DND-41 (cell line): ENCODE data around the gene PELI2.

Source experiments
- ATAC-seq: fragments of 200-7000 bp; cut with Tn5 transposase; 3 replicates; pipeline ENCODE4 v1.9.1; 2021; ENCODE audit warnings: low read depth; ENCODE audit not compliant: insufficient read depth
- DNase-seq: peaks from one replicate; pipeline ENCODE4 v3.0.0-alpha.2; 2020
- H2AFZ ChIP-seq: 2 replicates; pipeline ENCODE4 v1.6.0; 2012; ENCODE audit warnings: low read depth, low read length
- H3K27ac ChIP-seq: 2 replicates; pipeline ENCODE4 v1.5.1; 2012; ENCODE audit warnings: low read length, inconsistent platforms
- H3K27me3 ChIP-seq: fragments of 200-600 bp; sonication (generic); 2 replicates; pipeline ENCODE4 v1.6.0; 2012; ENCODE audit warnings: low read length, mild to moderate bottlenecking, inconsistent platforms; ENCODE audit not compliant: insufficient read depth, poor library complexity
- H3K36me3 ChIP-seq: 2 replicates; pipeline ENCODE4 v1.5.1; 2012; ENCODE audit warnings: low read length, inconsistent platforms; ENCODE audit not compliant: insufficient read depth
- H3K4me1 ChIP-seq: 2 replicates; pipeline ENCODE4 v1.5.1; 2012; ENCODE audit warnings: mild to moderate bottlenecking, low read length; ENCODE audit not compliant: insufficient read depth
- H3K4me2 ChIP-seq: 2 replicates; pipeline ENCODE4 v1.6.0; 2012; ENCODE audit warnings: mild to moderate bottlenecking, moderate library complexity, low read length, inconsistent platforms; ENCODE audit not compliant: insufficient read depth
- H3K4me3 ChIP-seq, 2 experiments: fragments of 200-600 bp in 1 of 2; shearing (Covaris generic) in 1 of 2; 2 replicates each; pipeline ENCODE4 v1.5.1; 2012 to 2016; ENCODE audit warnings: inconsistent platforms in 2 of 2, low read length in 2 of 2, mild to moderate bottlenecking in 2 of 2, low read depth in 1 of 2, moderate library complexity in 1 of 2
- H3K79me2 ChIP-seq: 2 replicates; pipeline ENCODE4 v1.6.0; 2012; ENCODE audit warnings: low read length, inconsistent platforms; ENCODE audit not compliant: insufficient read depth
- H3K9ac ChIP-seq: 2 replicates; pipeline ENCODE4 v1.6.0; 2012; ENCODE audit warnings: low read depth, mild to moderate bottlenecking, inconsistent platforms, low read length, moderate library complexity
- H3K9me3 ChIP-seq: 2 replicates; pipeline ENCODE4 v1.5.1; 2012; ENCODE audit warnings: low read length, moderate library complexity, mild to moderate bottlenecking, inconsistent platforms; ENCODE audit not compliant: insufficient read depth, severe bottlenecking
- H4K20me1 ChIP-seq: 2 replicates; pipeline ENCODE4 v1.6.0; 2012; ENCODE audit warnings: low read length; ENCODE audit not compliant: insufficient read depth
- EZH2 ChIP-seq: IDR thresholded peaks from 3 replicates; pipeline ENCODE4 v1.6.1; 2012; ENCODE audit warnings: borderline replicate concordance, low read depth, mild to moderate bottlenecking, moderate library complexity, low read length, inconsistent platforms; ENCODE audit not compliant: severe bottlenecking
- TF ChIP-seq, protein P1 (sequence below): IDR thresholded peaks from 2 replicates; pipeline ENCODE4 v1.5.1; 2012; ENCODE audit warnings: borderline replicate concordance, low read length, moderate library complexity, mild to moderate bottlenecking; ENCODE audit not compliant: poor library complexity, severe bottlenecking; ENCODE audit errors: extremely low read depth

PELI2 gene

DNA sequence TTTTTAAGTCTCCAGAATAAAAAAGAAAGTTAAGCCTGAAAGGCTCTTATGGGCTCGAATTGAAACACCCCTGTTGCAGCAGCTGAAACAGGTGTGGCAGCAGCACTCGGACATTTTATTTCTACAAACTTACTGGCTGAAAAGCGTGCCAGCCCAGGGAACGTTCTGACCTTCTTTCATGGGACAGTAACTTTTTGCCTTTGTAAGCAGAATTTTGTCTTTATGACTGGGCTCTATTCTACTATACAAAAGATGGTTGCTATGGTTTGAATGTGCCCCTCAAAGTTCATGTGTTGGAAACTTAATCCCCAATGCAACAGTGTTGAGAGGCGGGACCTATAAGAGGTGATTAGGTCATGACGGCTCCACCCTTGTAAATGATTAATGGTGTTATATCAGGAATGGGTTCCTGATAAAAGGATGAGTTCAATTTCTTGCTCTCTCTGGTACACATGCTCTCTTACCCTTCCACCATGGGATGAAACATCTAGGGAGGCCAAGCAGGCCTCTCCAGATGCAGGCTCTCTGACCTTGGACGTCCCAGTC, 52.7 kb downstream of the PELI2 start:
- Histone ChIP-seq H3K4me2 (peak overlapping the region; percentile 72), H3K4me3 (no peak overlapping the region)
- DNase-seq, result no peak

DNA sequence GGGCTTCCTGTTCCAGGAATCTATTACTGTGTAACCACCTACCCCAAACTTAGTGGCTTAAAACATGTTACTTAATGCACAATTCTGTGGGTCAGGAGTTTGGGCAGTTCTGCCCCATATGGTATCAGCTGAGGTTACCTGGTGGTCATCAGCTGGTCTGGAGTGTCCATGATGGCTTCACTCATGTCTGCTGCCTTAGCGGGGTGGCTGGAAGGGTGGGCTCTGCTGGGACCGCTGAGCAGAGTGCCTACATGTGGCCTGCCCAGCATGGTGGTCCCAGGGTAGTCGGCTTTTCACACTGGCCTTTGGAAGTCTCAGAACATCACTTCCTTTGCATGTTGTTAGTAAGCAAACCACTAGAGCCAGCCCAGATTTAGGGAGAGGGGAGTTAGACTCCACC, 53.9 kb downstream of the PELI2 start:
- Histone ChIP-seq H3K36me3 (peaks cover 11% of the 10 kb centered on the region), H3K27me3 (no peaks in the 10 kb centered on the region), H3K27ac (peak overlapping the region; percentile 97), H3K4me2 (peak overlapping the region; percentile 72), H3K79me2 (peaks cover 94% of the 10 kb centered on the region), H2AFZ (no peak overlapping the region), H3K4me3 (peak overlapping the region in 1 of 2 experiments; percentile 52; a peak in 2 of 4 replicates), H3K9me3 (no peaks in the 10 kb centered on the region), H3K4me1 (peaks cover 95% of the 10 kb centered on the region), H3K9ac (peak overlapping the region; percentile 51), H4K20me1 (peaks cover 28% of the 10 kb centered on the region)
- TF ChIP-seq, protein P1, sequence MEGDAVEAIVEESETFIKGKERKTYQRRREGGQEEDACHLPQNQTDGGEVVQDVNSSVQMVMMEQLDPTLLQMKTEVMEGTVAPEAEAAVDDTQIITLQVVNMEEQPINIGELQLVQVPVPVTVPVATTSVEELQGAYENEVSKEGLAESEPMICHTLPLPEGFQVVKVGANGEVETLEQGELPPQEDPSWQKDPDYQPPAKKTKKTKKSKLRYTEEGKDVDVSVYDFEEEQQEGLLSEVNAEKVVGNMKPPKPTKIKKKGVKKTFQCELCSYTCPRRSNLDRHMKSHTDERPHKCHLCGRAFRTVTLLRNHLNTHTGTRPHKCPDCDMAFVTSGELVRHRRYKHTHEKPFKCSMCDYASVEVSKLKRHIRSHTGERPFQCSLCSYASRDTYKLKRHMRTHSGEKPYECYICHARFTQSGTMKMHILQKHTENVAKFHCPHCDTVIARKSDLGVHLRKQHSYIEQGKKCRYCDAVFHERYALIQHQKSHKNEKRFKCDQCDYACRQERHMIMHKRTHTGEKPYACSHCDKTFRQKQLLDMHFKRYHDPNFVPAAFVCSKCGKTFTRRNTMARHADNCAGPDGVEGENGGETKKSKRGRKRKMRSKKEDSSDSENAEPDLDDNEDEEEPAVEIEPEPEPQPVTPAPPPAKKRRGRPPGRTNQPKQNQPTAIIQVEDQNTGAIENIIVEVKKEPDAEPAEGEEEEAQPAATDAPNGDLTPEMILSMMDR, result no peak
- TF ChIP-seq EZH2, result no peak
- ATAC-seq, result peak; percentile 12
- DNase-seq, result peak; percentile 43

More for the DNA sequence above, 52.7 kb downstream of the PELI2 start:
- Histone ChIP-seq H3K9ac (peak overlapping the region; percentile 51; the same call in 1 of the 2 replicates), H3K4me1 (peaks cover 99% of the 10 kb centered on the region), H3K9me3 (no peaks in the 10 kb centered on the region), H3K36me3 (peaks cover 11% of the 10 kb centered on the region), H3K79me2 (peaks cover 94% of the 10 kb centered on the region), H4K20me1 (peaks cover 28% of the 10 kb centered on the region), H3K27ac (peak overlapping the region; percentile 97), H3K27me3 (no peaks in the 10 kb centered on the region), H2AFZ (no peak overlapping the region)
- no peak for ATAC-seq
- no peak for TF ChIP-seq EZH2
- TF ChIP-seq, protein P1, result no peak

DNA sequence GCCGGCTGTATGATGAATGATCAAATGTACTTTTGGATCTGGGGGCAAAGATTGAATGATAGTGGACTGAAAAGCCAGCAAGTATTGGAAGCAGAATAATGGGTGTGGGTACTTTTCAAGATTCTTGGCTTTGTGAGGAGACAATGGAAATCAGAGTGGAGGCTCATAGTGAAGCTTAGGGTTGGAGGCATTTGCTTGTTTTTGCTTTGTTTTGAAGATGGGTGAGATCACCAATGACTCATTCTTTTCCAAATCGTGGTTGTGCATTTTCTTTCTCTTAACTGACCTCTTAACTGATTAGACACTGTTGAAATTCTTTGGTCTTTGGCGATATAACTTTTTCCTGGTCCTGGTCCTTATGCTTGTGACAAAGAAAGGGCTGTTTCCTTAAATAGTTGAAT, 54.4 kb downstream of the PELI2 start:
- H3K79me2 ChIP-seq, result peaks cover 94% of the 10 kb centered on the region
- DNase-seq, result no peak
- H3K4me2 ChIP-seq, result peak overlapping the region; percentile 72
- ATAC-seq, result peak; percentile 8; the same call in 1 of the 3 replicates
- no peak overlapping the region for H2AFZ ChIP-seq
- no peaks in the 10 kb centered on the region for H3K27me3 ChIP-seq
- H3K9me3 ChIP-seq, result no peaks in the 10 kb centered on the region
- H3K27ac ChIP-seq, result peak overlapping the region; percentile 97
- H3K4me1 ChIP-seq, result peaks cover 90% of the 10 kb centered on the region
- peaks cover 11% of the 10 kb centered on the region for H3K36me3 ChIP-seq
- peaks cover 28% of the 10 kb centered on the region for H4K20me1 ChIP-seq
- TF ChIP-seq EZH2, result no peak
- TF ChIP-seq, protein P1, result no peak
- peak overlapping the region in 1 of 2 experiments; percentile 52; a peak in 2 of 4 replicates for H3K4me3 ChIP-seq
- H3K9ac ChIP-seq, result peak overlapping the region; percentile 51
